GM19193 (cell line): ENCODE results near the gene FAM107B.

Experiments
- POLR2A ChIP-seq: IDR thresholded peaks from 4 replicates; pipeline ENCODE4 v1.6.1; 2011; ENCODE audit not compliant: insufficient read depth, insufficient read length; ENCODE audit errors: extremely low read depth

Gene FAM107B

DNA sequence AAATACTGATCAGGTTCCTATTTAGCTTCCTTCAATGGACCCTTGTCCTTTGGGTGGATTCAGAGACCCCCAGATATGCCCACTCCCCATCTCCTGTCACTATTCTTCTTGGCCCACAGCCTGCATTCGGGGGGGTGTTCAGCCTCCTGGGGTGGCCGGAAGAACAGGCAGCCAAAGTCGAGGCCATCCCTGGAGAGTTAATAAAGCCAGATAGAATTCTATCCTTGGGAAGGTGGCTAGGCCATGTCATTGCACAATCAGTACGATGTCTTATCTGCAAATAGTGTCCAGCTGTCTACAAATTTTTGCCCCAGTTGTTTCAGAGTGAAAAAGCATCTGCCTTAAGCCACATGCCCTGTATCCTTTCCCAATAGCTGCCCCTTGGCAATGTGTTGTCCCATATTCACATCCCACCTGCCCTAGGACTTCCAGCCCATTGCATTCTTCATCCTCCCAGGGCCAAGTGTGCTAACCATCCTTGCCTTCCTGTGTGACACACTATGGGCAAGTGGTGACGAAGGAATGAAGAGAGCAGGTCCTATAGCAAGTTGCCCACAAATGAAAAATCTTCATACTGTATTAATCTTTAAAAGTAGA lies 9.9 kb upstream of the FAM107B start:
- no peak for TF ChIP-seq POLR2A

DNA sequence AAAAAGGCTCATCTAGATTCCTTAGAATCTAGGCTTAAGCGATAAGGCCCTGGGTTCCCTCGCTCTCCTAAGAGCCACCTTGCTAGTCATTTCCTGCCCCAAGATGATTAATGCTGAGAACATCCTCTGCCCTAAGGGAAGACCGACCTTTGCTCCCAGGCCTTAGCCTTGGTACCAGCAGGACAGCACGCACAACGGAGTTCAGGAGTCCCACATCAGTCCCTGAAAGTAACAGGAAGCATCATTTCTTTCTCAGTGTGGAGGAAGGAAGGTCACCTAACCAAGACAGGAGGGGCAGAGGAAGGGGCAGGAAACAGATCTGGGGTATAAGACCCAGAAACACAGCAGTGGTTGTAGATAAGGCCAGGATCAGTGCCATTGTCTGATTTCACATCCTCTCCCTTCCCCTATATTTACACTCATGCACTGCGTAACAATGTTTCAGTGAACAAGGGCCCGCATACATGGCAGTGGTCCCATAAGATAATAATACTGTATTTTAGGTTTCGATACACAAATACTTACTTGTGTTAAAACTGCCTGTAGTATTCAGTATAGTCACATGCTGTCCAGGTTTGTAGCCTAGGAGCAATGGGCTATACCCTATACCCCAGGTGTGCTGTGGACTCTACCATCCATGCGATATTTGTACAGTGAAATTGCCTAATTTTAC lies 8.1 kb upstream of the FAM107B start:
- TF ChIP-seq POLR2A = no peak

DNA sequence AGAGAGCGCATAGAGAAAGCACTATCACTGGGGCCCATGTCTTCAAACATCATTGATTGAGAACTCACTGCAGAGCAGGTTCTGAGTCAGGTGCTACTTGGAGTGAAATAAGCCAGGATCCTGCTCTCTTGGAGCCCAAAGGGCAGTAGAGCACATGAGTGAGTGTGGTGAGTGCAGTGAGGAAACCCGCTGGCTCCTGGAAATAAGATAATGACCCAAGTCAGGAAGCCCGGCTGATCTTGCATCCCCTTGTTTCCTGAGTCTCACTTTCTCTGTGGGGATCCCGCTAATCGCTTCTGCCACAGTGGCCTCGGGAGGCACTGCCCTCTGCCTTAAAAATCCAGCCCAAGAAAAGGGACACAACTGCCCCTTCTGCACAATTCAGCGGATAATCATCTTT lies 7.1 kb upstream of the FAM107B start:
- TF ChIP-seq POLR2A = no peak

DNA sequence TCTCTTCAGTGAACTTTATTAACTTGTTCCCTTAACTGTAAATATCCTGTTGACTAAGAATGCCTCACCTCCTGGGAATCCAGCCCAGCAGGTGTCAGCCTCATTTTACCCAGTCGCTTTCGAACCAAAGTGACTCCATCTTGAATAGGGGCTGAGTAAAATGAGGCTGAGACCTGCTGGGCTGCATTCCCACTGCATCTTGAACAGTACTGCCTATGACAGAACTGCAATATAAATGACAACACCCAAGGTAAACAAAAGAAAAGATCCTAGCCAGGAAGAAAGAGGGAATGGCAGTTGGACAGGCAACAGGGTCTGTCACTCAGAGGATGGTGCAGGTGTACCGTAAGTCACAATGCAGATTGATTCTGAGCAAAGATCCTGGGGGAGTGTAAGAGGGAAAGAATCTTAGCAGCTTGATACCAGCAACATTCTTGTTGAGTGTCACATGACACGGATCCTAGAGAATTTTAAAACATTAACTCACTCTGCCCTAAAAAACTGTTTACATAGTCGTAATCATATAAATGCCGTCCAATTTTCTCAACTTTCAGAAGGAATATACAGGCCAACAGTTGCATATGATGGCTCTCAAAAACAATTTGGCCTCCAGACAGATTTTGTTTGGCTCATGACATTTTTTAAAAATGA lies 4.4 kb upstream of the FAM107B start:
- no peak for TF ChIP-seq POLR2A

DNA sequence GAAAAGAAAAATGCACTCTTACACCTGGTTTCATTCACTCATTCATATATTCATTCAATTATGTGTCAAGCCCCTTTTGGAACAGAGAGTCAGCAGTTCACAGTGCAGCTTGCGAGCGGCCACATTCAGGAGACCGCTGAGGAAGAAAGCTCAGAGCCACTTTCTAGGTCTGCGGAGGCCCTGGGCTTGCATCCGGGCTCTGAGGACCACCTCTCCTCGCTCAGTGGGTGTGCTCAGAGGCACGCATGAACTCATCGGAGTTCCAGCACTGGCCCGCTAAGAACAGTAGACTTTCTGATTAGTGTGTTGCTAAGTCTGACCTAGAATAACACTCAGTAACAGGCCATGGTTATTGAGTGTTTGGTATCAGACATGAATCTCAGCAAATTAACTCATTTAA lies 1.8 kb upstream of the FAM107B start:
- no peak for TF ChIP-seq POLR2A

DNA sequence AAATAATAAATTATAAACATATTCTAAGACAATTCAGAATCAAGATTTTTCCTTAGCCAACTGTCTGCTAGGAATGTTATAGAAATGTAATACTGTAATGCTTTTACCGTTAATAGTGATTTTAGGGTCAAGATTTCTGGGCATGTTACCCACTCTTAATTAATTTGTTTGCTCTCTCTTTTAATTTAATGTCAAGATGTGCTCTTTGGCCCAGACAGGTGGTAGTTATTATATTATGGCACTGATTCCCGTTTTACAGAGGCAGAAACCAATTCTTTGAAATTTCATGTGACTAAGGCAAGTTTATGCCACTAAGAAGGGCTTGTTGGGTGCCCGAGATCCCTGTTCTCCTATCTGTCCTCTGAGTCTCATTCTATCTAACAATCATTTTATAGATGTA lies 959 bp upstream of the FAM107B start:
- no peak for TF ChIP-seq POLR2A

DNA sequence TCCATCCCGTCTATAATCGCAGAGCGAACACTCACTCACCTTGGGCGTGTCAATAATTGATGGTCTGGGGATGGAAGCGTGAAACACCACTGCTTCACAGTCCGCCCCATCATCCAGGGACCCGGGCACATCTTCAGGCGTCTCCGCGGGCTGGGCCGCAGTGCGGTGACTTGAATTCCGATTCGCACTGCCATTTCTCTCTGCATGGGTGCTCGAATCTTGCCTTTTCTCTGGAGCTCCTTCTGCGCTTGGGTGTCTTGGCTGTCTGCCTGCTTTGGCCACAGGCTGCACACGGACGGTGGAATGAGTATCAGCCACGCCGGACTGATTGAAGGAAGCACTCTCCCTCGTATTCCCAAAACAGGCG lies 500 bp downstream of the FAM107B start:
- TF ChIP-seq POLR2A = no peak

DNA sequence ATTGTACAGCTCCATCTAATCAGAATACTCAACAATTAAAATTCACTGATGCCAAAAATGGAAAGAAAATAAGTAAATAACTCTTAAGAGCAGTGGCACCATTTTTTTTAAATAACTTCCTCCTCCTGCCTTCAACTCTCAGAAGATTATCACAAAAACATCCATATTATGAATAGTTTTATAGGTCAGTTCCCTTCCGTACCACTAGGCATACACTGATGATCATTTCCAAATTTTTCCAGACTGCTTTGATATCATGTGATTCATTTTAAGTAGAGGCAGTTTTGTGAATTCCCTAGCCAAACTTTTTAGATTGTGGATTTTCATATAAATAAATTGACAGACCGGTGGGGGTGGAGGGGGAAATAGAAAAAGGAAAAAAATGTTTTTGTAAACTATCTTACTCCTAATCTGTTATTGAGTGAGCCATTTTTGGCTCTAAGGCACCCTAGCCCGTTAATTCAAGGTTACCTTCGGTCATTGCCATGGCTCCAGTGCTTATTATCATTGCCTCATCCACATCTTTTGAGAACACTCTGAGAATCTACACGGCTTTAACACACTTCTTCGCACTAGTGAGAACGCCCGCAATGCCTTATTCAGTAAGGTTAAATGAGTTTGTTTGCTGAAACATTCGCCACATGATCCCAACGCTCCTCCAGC lies 1.0 kb downstream of the FAM107B start:
- TF ChIP-seq POLR2A = no peak

DNA sequence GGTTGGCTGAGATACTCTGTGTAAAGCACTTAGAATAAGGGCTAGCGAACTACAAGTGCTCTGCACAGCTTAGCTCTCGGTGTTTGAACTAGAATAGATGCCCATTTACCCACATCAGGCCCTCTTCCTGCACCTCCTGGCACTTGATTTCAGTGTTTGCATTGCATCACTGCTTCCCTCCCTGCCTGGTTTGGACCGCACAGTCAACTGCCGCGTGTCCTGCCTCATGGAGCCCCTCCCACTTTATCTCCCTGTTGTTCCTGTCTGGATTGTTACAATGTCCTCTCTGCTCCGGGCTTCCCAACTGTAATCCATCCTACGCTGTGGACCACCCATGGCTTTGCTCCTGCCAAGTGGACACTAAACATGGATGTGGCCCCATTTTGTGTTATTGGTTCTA lies 2.3 kb downstream of the FAM107B start:
- TF ChIP-seq POLR2A = no peak

DNA sequence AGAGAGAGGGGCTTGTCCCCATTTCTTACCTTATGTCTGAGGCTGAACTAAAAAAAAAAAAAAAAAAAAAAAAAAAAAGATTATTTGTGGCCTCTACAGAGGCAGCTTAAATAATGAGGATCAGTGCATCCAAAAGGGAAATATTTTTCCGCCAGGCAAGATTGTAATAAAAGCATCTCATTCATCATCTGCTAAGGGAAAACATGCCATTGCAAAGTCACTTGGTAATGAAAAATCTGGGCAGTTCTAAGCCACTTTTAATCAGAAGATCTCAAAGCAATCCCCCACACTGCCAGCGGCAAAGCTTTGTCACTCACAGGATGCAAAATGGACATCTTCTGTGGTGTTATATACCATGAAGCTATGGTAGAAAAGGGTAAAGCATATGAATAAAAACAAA lies 3.8 kb downstream of the FAM107B start:
- no peak for TF ChIP-seq POLR2A

DNA sequence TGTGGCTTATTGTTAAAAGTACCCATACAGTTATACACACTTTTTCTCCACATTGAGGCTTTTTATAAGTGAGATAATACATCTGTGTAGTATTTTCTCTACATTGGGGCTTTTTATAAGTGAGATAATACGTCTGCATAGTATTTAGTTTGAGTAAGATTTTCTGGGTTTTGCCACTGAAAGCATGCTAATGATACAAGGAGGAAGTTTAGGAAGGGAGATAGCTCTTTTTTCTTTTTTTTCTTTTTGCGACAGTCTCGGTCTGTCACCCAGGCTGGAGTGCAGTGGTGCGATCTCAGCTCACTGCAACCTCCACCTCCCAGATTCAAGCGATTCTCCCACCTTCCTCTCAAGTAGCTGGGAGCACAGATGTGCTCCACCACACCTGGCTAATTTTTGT lies 13.3 kb downstream of the FAM107B start:
- TF ChIP-seq POLR2A = no peak

DNA sequence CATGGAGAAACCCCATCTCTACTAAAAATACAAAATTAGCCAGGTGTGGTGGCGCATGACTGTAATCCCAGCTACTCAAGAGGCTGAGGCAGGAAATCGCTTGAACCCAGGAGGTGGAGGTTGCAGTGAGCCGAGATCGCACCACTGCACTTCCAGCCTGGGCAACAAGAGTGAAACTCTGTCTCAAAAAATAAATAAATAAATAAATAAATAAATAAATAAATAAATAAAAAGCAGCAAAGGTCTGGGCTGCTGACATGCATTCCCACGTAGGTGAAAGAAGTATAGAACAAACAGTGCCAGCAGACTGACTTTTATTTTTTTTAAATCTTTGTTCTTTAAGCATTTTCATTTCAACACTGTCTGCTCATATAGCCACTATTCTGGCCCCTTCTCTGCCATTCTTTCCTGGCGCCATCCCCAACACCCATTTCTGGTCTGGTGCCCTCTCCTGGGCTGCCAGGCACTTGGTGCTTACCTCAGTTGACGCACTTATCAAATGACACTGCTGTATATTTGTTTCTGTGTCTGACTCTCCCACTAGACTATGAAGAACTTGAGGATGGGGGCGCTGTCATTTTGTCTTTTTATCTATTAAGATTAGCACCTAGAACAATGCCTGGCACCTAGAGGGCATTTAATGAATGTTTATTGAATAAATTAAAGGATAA lies 15.6 kb downstream of the FAM107B start:
- TF ChIP-seq POLR2A = no peak

DNA sequence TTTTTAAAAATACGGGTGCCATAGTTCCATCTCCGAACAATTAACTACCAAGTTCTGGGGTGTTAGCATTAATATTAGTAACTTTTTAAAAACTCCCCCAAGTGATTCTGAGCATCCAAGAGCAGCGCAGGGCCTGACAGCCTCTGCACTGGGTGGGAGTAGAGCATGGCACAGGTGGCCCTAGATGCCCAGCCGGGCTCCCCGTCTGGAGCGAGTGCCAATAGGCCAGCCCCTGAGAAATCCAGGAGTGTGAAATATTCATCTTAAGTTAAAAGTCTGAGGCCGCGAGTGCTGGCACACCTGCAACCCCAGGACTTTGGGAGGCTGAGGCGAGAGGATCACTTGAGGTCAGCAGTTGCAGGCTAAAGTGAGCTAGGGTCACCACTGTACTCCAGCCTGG lies 16.2 kb downstream of the FAM107B start:
- TF ChIP-seq POLR2A = no peak

DNA sequence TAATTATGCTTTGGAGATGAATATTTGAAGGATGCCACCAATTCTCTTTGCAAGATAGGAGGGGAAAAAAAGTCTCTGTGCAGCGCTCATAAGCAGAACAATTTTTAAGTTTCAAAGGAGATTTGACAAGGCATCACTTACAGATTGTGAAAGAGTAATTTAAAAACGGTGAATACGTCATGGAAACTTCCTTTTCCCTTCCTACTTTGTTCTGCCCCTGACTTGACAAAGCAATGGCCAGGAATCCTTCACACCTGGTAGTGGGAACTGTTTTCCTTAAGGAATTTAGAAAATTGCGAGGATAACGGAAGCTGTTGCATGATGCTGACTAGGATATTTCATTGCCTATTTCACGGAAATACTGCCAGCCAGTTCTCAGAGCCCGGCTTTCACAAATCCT lies 16.7 kb downstream of the FAM107B start:
- no peak for TF ChIP-seq POLR2A

DNA sequence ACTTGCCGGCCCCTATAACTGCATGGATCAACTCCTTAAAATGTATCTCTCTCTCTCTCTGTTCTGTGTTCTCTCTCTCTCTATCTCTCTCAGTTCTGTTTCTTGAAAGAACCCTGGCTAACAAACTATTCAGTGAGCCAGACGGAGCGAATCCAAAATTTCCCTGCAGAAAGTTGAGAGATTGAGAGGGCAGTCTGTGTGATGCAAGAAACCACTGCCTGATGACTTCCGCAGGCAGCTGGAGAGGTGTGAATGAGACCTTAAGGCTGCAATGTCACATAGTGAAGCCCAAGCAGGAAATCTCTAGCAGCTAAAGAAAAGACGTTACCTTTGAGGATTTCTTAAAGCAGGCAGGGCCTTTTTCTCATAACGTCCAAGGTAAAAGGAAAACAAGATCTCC lies 17.3 kb downstream of the FAM107B start:
- TF ChIP-seq POLR2A = no peak

DNA sequence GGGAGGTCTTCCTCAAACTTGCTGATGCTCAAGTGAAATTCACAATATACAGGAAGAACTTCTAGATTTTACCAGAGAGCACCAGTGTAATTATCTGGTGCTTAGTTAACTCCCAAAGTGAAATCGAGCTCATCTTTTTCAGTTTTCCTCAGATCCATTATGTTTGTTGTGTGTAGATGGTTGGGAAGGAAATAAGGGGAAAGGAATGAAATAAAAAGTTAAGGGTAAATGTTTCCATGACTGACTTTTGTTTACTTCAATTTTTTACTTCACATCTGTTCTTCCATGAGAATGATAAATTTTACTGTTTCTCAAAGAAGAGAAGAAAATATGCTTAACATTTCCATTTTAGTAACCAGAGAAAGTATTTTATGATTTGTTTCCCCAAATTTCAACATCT lies 21.3 kb downstream of the FAM107B start:
- no peak for TF ChIP-seq POLR2A

DNA sequence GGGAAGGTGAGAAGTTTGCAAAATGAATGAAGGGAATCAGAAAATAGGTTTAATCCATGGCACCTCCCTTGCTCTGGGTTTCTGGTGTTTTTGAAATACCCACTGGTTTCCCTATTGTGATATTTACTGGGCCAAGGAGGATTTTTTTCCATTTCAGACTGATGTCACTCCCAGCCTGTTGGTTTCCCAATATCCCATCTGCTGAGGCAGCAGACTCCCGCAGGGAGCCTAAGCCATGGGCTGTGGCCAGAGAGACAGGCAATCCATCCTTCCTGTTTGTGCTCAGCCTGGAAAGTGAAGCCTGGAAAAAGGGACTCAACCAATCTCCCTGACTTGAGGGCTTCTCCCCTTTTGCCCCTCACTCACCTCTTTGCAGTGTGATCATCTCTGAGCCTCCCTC lies 22.8 kb downstream of the FAM107B start:
- TF ChIP-seq POLR2A = no peak
